Measurements from ENCODE around the gene CRTC2. TPM values are rescaled to one million over a fixed set of nuclear protein-coding genes. Genes with fewer than 3 reads are reported as not detected.

The CRTC2 gene
- total and polyA plus RNA-seq, 9 of the 15 experiments (the other 6 are each of a cell fraction or from before 2014, with no cell fraction given) = 2.7 to 26.4 (median 10.2) TPM

DNA sequence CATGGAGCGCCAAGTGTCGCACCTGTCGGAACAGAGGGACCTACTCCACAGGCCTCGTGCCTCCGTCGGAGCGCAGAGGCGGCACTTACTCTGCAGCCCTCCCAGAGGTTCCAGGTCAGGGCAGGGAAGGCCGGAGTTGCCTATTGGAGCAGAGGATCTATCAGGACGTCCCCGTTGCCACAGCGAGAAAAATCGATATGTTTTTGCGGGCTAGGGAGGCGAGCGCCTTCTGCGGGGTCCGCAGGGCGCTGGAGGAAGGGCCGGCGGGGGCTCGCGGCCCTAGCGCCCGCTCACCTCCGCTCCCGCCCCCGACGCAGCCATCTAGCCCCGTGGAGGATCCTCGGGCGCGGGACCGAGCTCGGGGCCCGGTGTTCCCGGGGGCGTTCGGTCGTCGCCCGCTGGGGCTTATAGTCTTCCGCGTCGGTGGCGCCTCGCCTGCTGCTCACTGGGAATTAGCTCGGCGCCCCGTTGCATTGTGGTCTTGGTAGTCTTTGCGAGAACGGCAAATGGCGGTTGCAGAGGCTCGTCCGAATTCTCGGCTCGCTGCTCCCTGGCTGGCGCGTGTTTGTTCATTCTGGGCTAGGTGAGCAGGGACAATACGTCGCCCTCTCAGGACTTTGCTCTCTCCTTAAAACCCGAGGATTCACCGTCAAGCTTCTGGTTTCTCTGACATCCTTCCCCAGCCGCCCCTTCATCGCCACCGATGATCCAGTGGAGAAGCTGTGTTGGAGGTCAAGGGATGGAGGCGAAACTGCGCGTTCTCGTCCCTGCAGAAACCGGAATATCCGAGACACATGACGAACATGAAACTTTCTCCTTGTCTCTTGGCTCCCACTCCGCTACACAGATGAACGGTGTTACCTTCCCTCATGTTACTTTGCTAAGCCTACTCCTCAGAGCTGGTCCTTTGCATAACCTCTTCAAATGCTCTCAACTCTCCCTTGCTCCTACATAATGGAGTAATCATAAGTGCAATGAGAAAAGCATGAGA is 19.1 kb upstream of the CRTC2 start, which contains the start of gene JTB (continued):
- TF ChIP-seq, protein P1, sequence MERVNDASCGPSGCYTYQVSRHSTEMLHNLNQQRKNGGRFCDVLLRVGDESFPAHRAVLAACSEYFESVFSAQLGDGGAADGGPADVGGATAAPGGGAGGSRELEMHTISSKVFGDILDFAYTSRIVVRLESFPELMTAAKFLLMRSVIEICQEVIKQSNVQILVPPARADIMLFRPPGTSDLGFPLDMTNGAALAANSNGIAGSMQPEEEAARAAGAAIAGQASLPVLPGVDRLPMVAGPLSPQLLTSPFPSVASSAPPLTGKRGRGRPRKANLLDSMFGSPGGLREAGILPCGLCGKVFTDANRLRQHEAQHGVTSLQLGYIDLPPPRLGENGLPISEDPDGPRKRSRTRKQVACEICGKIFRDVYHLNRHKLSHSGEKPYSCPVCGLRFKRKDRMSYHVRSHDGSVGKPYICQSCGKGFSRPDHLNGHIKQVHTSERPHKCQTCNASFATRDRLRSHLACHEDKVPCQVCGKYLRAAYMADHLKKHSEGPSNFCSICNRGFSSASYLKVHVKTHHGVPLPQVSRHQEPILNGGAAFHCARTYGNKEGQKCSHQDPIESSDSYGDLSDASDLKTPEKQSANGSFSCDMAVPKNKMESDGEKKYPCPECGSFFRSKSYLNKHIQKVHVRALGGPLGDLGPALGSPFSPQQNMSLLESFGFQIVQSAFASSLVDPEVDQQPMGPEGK (CRISPR knock-in tag; IDR thresholded peaks at IDR 0.05; ENCODE audit: borderline replicate concordance) = no peak
- TF ChIP-seq BACH1 (tag; IDR thresholded peaks at IDR 0.05) (no peak), SETDB1 (IDR thresholded peaks at IDR 0.05; ENCODE audit: low read length) (no peak), FOXK2 (conservative IDR thresholded peaks at IDR 0.05 in 1 of 2, IDR thresholded peaks at IDR 0.05 in 1 of 2; ENCODE audit: low read depth in 2 of 2) (no peak), ZNF507 (tag; conservative IDR thresholded peaks at IDR 0.05) (no peak), SMARCA5 (IDR thresholded peaks at IDR 0.05) (0 out of 2 replicates have a peak, but pooled peaks have one; percentile 6), RBBP5 (IDR thresholded peaks at IDR 0.05; ENCODE audit: borderline replicate concordance, insufficient read depth, low read length, poor library complexity, severe bottlenecking) (peak; percentile 87), CBX2 (IDR thresholded peaks at IDR 0.05; ENCODE audit: insufficient read depth, low read length, poor library complexity, severe bottlenecking) (no peak), MTA1 (IDR thresholded peaks at IDR 0.05; ENCODE audit: borderline replicate concordance) (no peak), RFX1 (IDR thresholded peaks at IDR 0.05) (no peak), RCOR1 (IDR thresholded peaks at IDR 0.05; ENCODE audit: borderline replicate concordance in 1 of 2, low read depth in 2 of 2, low read length in 2 of 2) (no peak)
- TF ChIP-seq, protein P2, sequence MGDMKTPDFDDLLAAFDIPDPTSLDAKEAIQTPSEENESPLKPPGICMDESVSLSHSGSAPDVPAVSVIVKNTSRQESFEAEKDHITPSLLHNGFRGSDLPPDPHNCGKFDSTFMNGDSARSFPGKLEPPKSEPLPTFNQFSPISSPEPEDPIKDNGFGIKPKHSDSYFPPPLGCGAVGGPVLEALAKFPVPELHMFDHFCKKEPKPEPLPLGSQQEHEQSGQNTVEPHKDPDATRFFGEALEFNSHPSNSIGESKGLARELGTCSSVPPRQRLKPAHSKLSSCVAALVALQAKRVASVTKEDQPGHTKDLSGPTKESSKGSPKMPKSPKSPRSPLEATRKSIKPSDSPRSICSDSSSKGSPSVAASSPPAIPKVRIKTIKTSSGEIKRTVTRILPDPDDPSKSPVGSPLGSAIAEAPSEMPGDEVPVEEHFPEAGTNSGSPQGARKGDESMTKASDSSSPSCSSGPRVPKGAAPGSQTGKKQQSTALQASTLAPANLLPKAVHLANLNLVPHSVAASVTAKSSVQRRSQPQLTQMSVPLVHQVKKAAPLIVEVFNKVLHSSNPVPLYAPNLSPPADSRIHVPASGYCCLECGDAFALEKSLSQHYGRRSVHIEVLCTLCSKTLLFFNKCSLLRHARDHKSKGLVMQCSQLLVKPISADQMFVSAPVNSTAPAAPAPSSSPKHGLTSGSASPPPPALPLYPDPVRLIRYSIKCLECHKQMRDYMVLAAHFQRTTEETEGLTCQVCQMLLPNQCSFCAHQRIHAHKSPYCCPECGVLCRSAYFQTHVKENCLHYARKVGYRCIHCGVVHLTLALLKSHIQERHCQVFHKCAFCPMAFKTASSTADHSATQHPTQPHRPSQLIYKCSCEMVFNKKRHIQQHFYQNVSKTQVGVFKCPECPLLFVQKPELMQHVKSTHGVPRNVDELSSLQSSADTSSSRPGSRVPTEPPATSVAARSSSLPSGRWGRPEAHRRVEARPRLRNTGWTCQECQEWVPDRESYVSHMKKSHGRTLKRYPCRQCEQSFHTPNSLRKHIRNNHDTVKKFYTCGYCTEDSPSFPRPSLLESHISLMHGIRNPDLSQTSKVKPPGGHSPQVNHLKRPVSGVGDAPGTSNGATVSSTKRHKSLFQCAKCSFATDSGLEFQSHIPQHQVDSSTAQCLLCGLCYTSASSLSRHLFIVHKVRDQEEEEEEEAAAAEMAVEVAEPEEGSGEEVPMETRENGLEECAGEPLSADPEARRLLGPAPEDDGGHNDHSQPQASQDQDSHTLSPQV (IDR thresholded peaks at IDR 0.05) = 0 out of 2 replicates have a peak, but pooled peaks have one; percentile 18
- TF ChIP-seq, protein P3, sequence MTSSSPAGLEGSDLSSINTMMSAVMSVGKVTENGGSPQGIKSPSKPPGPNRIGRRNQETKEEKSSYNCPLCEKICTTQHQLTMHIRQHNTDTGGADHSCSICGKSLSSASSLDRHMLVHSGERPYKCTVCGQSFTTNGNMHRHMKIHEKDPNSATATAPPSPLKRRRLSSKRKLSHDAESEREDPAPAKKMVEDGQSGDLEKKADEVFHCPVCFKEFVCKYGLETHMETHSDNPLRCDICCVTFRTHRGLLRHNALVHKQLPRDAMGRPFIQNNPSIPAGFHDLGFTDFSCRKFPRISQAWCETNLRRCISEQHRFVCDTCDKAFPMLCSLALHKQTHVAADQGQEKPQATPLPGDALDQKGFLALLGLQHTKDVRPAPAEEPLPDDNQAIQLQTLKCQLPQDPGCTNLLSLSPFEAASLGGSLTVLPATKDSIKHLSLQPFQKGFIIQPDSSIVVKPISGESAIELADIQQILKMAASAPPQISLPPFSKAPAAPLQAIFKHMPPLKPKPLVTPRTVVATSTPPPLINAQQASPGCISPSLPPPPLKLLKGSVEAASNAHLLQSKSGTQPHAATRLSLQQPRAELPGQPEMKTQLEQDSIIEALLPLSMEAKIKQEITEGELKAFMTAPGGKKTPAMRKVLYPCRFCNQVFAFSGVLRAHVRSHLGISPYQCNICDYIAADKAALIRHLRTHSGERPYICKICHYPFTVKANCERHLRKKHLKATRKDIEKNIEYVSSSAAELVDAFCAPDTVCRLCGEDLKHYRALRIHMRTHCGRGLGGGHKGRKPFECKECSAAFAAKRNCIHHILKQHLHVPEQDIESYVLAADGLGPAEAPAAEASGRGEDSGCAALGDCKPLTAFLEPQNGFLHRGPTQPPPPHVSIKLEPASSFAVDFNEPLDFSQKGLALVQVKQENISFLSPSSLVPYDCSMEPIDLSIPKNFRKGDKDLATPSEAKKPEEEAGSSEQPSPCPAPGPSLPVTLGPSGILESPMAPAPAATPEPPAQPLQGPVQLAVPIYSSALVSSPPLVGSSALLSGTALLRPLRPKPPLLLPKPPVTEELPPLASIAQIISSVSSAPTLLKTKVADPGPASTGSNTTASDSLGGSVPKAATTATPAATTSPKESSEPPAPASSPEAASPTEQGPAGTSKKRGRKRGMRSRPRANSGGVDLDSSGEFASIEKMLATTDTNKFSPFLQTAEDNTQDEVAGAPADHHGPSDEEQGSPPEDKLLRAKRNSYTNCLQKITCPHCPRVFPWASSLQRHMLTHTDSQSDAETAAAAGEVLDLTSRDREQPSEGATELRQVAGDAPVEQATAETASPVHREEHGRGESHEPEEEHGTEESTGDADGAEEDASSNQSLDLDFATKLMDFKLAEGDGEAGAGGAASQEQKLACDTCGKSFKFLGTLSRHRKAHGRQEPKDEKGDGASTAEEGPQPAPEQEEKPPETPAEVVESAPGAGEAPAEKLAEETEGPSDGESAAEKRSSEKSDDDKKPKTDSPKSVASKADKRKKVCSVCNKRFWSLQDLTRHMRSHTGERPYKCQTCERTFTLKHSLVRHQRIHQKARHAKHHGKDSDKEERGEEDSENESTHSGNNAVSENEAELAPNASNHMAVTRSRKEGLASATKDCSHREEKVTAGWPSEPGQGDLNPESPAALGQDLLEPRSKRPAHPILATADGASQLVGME (CRISPR knock-in tag; IDR thresholded peaks at IDR 0.05) = no peak

Measured in K562 (cell line).